A549 (cell line): ENCODE measurements around the gene ATP5PO. TPM values are rescaled to one million over a fixed set of nuclear protein-coding genes. Genes with fewer than 3 reads are reported as not detected.

Experiments used
- ATAC-seq, 2 experiments: fragments of 200-7000 bp in 1 of 2; fragments of >200 bp in 1 of 2; cut with Nextera tagmentation in 1 of 2; cut with Tn5 transposase in 1 of 2; 3 replicates each; pipeline versions ENCODE4 v1.8.0 to v1.9.1; 2018 to 2020; ENCODE audit warnings: mild to moderate bottlenecking in 1 of 2, moderate library complexity in 1 of 2
- CTCF ChIA-PET: fragments of 300-600 bp; sonication (Branson Sonifier 250); formaldehyde crosslinking; extraction: SDS; loops from one replicate; lab custom pipeline; 2021; ENCODE audit warnings: antibody characterized with exemption, inconsistent platforms; lab: Yijun Ruan, JAX
- POLR2A ChIA-PET: fragments of 350-600 bp; formaldehyde crosslinking; extraction: SDS; loops from one replicate; lab custom pipeline; 2021; ENCODE audit warnings: antibody characterized with exemption, inconsistent platforms; lab: Yijun Ruan, JAX
- DNase-seq, 2 experiments: peaks; one replicate each; pipeline versions ENCODE4 v3.0.0 to v3.0.0-alpha.2; 2011 to 2016; ENCODE audit warnings: low read depth in 1 of 2, low spot score in 1 of 2
- FAIRE-seq: peaks from 2 replicates; lab custom pipeline; 2011; peaks lifted over from hg19 to GRCh38; lab: Jason Lieb, UNC
- H3K27ac ChIP-seq, 2 experiments: fragments of >200 bp; sonication (Bioruptor Twin); formaldehyde crosslinking; 3 replicates each; pipeline ENCODE4 v1.5.1; 2016 to 2017
- H3K4me1 ChIP-seq: fragments of >200 bp; sonication (Bioruptor Twin); formaldehyde crosslinking; 3 replicates; pipeline ENCODE4 v1.6.1; 2016
- H3K4me2 ChIP-seq: fragments of >200 bp; sonication (Bioruptor Twin); formaldehyde crosslinking; 3 replicates; pipeline ENCODE4 v1.6.1; 2016
- H3K4me3 ChIP-seq: fragments of >200 bp; sonication (Bioruptor Twin); formaldehyde crosslinking; 3 replicates; pipeline ENCODE4 v1.5.1; 2016
- H3K9me3 ChIP-seq: fragments of >200 bp; sonication (Bioruptor Twin); formaldehyde crosslinking; 3 replicates; pipeline ENCODE4 v1.6.1; 2016
- CEBPB ChIP-seq, 2 experiments: fragments of >200 bp in 1 of 2; sonication (Bioruptor Twin) in 1 of 2; formaldehyde crosslinking in 1 of 2; IDR thresholded peaks; 2 replicates each; pipeline ENCODE4 v1.6.1; 2012 to 2016
- CHD2 ChIP-seq: fragments of 150-350 bp; IDR thresholded peaks from 2 replicates; pipeline ENCODE4 v1.6.1; 2014; ENCODE audit warnings: low read length; ENCODE audit not compliant: partially characterized antibody
- CHD4 ChIP-seq: fragments of 200-600 bp; sonication (generic); IDR thresholded peaks from 2 replicates; pipeline ENCODE4 v1.6.1; 2016; ENCODE audit warnings: antibody characterized with exemption, mild to moderate bottlenecking, borderline replicate concordance
- EHF ChIP-seq: fragments of 250-450 bp; sonication (Bioruptor Pico); IDR thresholded peaks from 2 replicates; pipeline ENCODE4 v1.5.0; 2020; ENCODE audit warnings: mild to moderate bottlenecking
- ESRRA ChIP-seq: fragments of 150-350 bp; IDR thresholded peaks from 2 replicates; pipeline ENCODE4 v1.6.1; 2014; ENCODE audit warnings: mild to moderate bottlenecking, low read length, borderline replicate concordance
- GATA3 ChIP-seq: IDR thresholded peaks from 2 replicates; pipeline ENCODE4 v1.6.1; 2012; ENCODE audit warnings: borderline replicate concordance
- HEYL ChIP-seq: fragments of 250-450 bp; sonication (Bioruptor Pico); IDR thresholded peaks from 2 replicates; pipeline ENCODE4 v1.8.0; 2021; ENCODE audit warnings: mild to moderate bottlenecking, moderate library complexity
- JUN ChIP-seq, 2 experiments: fragments of >200 bp; sonication (Bioruptor Twin); formaldehyde crosslinking; IDR thresholded peaks; 2 replicates in 1 of 2; 3 replicates in 1 of 2; pipeline ENCODE4 v1.6.1; 2016 to 2017
- JUNB ChIP-seq: fragments of >200 bp; sonication (Bioruptor Twin); formaldehyde crosslinking; IDR thresholded peaks from 2 replicates; pipeline ENCODE4 v1.6.1; 2016
- KDM5A ChIP-seq: fragments of 200-600 bp; sonication (generic); IDR thresholded peaks from 2 replicates; pipeline ENCODE4 v1.6.1; 2016; ENCODE audit warnings: antibody characterized with exemption, mild to moderate bottlenecking
- MAZ ChIP-seq: fragments of 150-350 bp; IDR thresholded peaks from 2 replicates; pipeline ENCODE4 v1.6.1; 2014; ENCODE audit warnings: antibody characterized with exemption, low read depth, low read length, borderline replicate concordance
- MYC ChIP-seq: IDR thresholded peaks from 2 replicates; pipeline ENCODE4 v1.6.1; 2012; ENCODE audit warnings: mild to moderate bottlenecking, inconsistent platforms, low read length, improper control_type of control experiment, borderline replicate concordance
- NPAS2 ChIP-seq: fragments of 250-450 bp; sonication (Bioruptor Pico); IDR thresholded peaks from 2 replicates; pipeline ENCODE4 v1.8.0; 2022; ENCODE audit warnings: mild to moderate bottlenecking, moderate library complexity, borderline replicate concordance
- NR3C1 ChIP-seq: fragments of >200 bp; sonication (Bioruptor Twin); formaldehyde crosslinking; IDR thresholded peaks from 3 replicates; pipeline ENCODE4 v1.6.1; 2017
- POLR2AphosphoS2 ChIP-seq: conservative IDR thresholded peaks from 2 replicates; pipeline ENCODE4 v1.6.1; 2012; ENCODE audit warnings: low read length, improper control_type of control experiment, inconsistent platforms
- RAD21 ChIP-seq, 2 experiments: fragments of >200 bp in 1 of 2; sonication (Bioruptor Twin) in 1 of 2; formaldehyde crosslinking in 1 of 2; IDR thresholded peaks in 1 of 2; conservative IDR thresholded peaks in 1 of 2; 2 replicates in 1 of 2; 3 replicates in 1 of 2; pipeline ENCODE4 v1.6.1; 2012 to 2018; ENCODE audit warnings: inconsistent platforms in 1 of 2
- RNF2 ChIP-seq: fragments of 200-600 bp; sonication (generic); IDR thresholded peaks from 2 replicates; pipeline ENCODE4 v1.6.1; 2016; ENCODE audit warnings: low read depth, mild to moderate bottlenecking, antibody characterized with exemption, moderate library complexity, borderline replicate concordance
- SMC3 ChIP-seq: fragments of >200 bp; sonication (Bioruptor Twin); formaldehyde crosslinking; IDR thresholded peaks from 3 replicates; pipeline ENCODE4 v1.6.1; 2018; ENCODE audit warnings: inconsistent platforms
- ZFP36 ChIP-seq: fragments of 450-650 bp; IDR thresholded peaks from 2 replicates; pipeline ENCODE4 v1.6.1; 2014; ENCODE audit warnings: borderline replicate concordance; ENCODE audit not compliant: partially characterized antibody
- WGBS: methylation state at CpG from one replicate; pipeline ENCODE4 v1.1.6; 2017; ENCODE audit errors: missing lambda C conversion rate; 5-methylcytosine and 5-hydroxymethylcytosine counted together
- polyA plus RNA-seq, 4 experiments: library from polyadenylated mRNA; depleted of rRNA in 3 of 4; stranded (reverse); fragments of >200 nt; fragmentation: RNase III in 1 of 4; extraction: RNeasy Plus Mini Kit Qiagen cat#74134 plus additional on column Dnase treatment in 1 of 4; gene quantifications; 2 replicates in 3 of 4; 3 replicates in 1 of 4; pipeline ENCODE4 v1.2.3, GENCODE V29; 2011 to 2017
- TF ChIP-seq, protein P1 (sequence below): fragments of >200 bp; sonication (Bioruptor Twin); formaldehyde crosslinking; IDR thresholded peaks from 2 replicates; pipeline ENCODE4 v1.6.1; 2016
- TF ChIP-seq, protein P2 (sequence below): fragments of 250-450 bp; sonication (Bioruptor Pico); IDR thresholded peaks from 2 replicates; pipeline ENCODE4 v1.5.0; 2020; ENCODE audit warnings: low read depth, mild to moderate bottlenecking, moderate library complexity
- TF ChIP-seq, protein P3 (sequence below): IDR thresholded peaks from 2 replicates; pipeline ENCODE4 v1.6.1; 2012
- TF ChIP-seq, protein P4 (sequence below): fragments of 450-650 bp; IDR thresholded peaks from 2 replicates; pipeline ENCODE4 v1.6.1; 2014; ENCODE audit warnings: antibody characterized with exemption
- TF ChIP-seq, protein P5 (sequence below): IDR thresholded peaks from 2 replicates; pipeline ENCODE4 v1.6.1; 2012

Gene ATP5PO
- polyA plus RNA-seq, 2 of the 4 experiments (the other 2 are of a cell fraction) = 143 to 252 TPM

DNA sequence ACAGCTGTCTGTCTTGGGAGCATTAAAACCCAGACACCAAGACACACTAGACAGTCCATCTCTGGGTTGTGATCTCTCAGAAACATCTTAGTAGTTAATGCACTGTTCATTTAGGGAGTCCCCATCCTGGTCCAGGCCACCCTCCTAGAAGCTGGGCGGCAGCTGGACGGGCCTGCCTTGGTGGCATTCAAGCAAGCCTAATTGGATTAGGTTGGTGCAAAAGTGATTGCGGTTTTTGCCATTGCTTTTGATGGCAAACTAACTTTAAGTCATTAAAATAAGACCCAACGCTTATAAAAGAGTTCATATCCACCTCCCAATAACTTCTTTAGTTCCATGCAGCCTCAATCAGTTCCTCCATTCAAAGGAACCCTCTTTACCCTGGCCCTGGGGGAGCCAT, 21.7 kb downstream of the ATP5PO start:
- ATAC-seq (no peak), DNase-seq (no peak), FAIRE-seq (no peak)
- ChIA-PET CTCF (interaction anchor here (0.7 to 3.2 kb wide), 6 partner anchors 9 to 232 kb away, joined by 3 to 16 read pairs (median 4); no protein-coding TSS in a partner anchor), POLR2A (no interaction called here)
- no peak overlapping the region for H3K4me3 ChIP-seq
- H3K4me2 ChIP-seq = no peak overlapping the region
- H3K9me3 ChIP-seq = no peaks in the 10 kb centered on the region
- peaks cover 3% of the 10 kb centered on the region; the same call in 1 of the 3 replicates for H3K4me1 ChIP-seq
- whole genome bisulfite sequencing = 84% methylated on average over 4 of the region's 4 CpGs
- TF ChIP-seq JUNB = no peak
- no peak for TF ChIP-seq POLR2AphosphoS2
- no peak for TF ChIP-seq CHD2
- no peak overlapping the region for H3K27ac ChIP-seq

DNA sequence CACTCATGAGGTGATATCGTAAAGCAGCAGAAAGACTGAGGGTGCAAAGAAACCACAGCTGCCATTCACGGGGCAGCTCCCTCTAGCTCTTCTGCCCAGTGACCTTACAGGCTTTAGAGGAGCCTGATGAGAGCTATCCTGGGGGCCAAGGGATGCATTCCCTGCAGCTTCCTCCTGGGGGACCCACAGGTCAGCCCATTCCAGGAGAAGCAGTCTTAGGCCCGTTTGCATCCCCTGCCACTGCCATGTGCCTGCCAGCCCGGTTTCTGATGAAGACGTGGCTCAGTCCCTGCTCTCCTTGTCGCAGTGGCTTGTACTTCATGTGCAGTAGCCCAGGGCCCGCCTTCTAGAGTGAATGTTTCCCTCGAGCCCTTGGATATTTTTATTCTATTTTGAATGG, 22.8 kb downstream of the ATP5PO start:
- no peak for FAIRE-seq
- ATAC-seq = peak in 1 of 2 experiments; percentile 65; a peak in 3 of 6 replicates
- no peak overlapping the region for H3K27ac ChIP-seq
- no peaks in the 10 kb centered on the region for H3K9me3 ChIP-seq
- TF ChIP-seq NPAS2 = no peak
- TF ChIP-seq CHD4 = no peak
- no peak for TF ChIP-seq SMC3
- TF ChIP-seq JUN (IDR thresholded peaks at IDR 0.05) = no peak
- TF ChIP-seq RNF2 = no peak
- TF ChIP-seq, protein P1, sequence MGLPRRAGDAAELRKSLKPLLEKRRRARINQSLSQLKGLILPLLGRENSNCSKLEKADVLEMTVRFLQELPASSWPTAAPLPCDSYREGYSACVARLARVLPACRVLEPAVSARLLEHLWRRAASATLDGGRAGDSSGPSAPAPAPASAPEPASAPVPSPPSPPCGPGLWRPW = no peak
- peak in 1 of 2 experiments; percentile 16 for DNase-seq
- H3K4me3 ChIP-seq = no peak overlapping the region
- peaks cover 3% of the 10 kb centered on the region; the same call in 1 of the 3 replicates for H3K4me1 ChIP-seq
- CTCF ChIA-PET = interaction anchor here (3.2 kb wide), 1 partner anchor 10 kb away, joined by 16 read pairs; no protein-coding TSS in a partner anchor
- POLR2A ChIA-PET = no interaction called here
- H3K4me2 ChIP-seq = no peak overlapping the region
- 77% methylated on average over 8 of the region's 8 CpGs for WGBS

DNA sequence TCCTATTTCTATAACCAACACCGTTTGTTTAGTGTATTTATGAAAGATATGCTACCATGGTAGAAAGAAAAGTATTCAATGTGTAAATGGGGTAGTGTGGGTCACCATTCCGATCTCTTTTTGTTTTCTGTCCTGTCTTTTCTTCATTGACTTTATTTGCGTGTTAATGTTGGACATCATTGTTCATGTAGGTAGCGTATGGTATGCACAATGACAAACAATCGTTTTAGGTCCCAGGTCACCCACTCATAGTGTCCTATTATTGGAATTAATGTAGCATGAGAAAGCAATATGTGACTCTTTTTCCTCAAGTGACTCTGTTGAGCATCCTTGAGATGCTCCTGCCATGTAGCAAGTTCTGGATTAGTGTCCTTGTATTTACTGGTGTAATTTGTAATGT, 25.4 kb downstream of the ATP5PO start:
- ATAC-seq (no peak), FAIRE-seq (no peak), DNase-seq (no peak)
- CTCF ChIA-PET = no interaction called here
- Histone ChIP-seq H3K4me1 (peaks cover 3% of the 10 kb centered on the region; the same call in 1 of the 3 replicates), H3K27ac (no peak overlapping the region), H3K9me3 (no peaks in the 10 kb centered on the region), H3K4me2 (no peak overlapping the region), H3K4me3 (no peak overlapping the region)
- 75% methylated on average over 5 of the region's 5 CpGs for WGBS
- TF ChIP-seq EHF (CRISPR knock-in tag) = no peak
- TF ChIP-seq ZFP36 = no peak
- no peak for TF ChIP-seq CEBPB (IDR thresholded peaks at IDR 0.05)
- TF ChIP-seq, protein P2, sequence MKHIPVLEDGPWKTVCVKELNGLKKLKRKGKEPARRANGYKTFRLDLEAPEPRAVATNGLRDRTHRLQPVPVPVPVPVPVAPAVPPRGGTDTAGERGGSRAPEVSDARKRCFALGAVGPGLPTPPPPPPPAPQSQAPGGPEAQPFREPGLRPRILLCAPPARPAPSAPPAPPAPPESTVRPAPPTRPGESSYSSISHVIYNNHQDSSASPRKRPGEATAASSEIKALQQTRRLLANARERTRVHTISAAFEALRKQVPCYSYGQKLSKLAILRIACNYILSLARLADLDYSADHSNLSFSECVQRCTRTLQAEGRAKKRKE (CRISPR knock-in tag) = no peak
- no peak for TF ChIP-seq GATA3
- POLR2A ChIA-PET = no interaction called here

DNA sequence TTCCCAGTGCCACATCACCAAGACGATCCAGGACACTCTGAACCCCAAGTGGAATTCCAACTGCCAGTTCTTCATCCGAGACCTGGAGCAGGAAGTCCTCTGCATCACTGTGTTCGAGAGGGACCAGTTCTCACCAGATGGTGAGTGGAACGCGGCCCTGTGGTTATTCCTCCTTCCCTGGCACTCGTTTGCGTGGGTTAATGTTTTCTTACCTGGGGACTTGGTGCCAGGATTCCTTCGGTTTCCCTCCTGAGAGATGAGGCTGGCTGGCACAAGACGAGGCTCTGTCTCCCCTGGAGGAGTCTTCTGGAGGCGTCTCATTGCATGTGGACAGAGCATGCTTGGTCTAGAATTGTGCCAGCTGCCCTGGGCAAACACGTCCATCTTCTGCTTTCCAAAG, 29.3 kb downstream of the ATP5PO start:
- 53% methylated on average over 11 of the region's 11 CpGs for WGBS
- FAIRE-seq (no peak), DNase-seq (no peak), ATAC-seq (no peak)
- CTCF ChIA-PET = no interaction called here
- Histone ChIP-seq H3K27ac (no peak overlapping the region), H3K4me2 (no peak overlapping the region), H3K4me3 (no peak overlapping the region), H3K9me3 (no peaks in the 10 kb centered on the region), H3K4me1 (no peaks in the 10 kb centered on the region)
- POLR2A ChIA-PET = no interaction called here
- TF ChIP-seq CHD4 = no peak
- TF ChIP-seq HEYL = no peak
- no peak for TF ChIP-seq NR3C1

DNA sequence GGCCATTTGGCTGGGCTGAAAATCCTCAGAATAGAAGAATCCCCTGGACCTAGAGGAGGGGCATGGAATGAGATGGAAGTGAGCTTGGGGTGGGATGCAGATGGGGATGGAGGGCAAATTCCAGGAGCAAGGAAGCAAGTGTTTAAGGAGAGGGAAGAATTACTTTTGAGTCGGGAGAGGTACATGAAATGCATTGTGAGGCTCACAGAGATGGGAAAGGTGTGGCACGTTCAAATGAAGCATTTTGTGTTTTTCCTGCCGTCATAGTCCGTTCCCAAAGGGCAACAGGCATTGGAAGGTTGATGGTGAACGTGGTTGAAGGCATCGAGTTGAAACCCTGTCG, 30.5 kb downstream of the ATP5PO start:
- Histone ChIP-seq H3K4me1 (no peaks in the 10 kb centered on the region), H3K4me2 (no peak overlapping the region), H3K27ac (no peak overlapping the region), H3K4me3 (no peak overlapping the region), H3K9me3 (no peaks in the 10 kb centered on the region)
- no peak for ATAC-seq
- CTCF ChIA-PET = no interaction called here
- DNase-seq = no peak
- no peak for FAIRE-seq
- TF ChIP-seq, protein P1 = no peak
- TF ChIP-seq ZFP36 (no peak), RAD21 (conservative IDR thresholded peaks at IDR 0.05 in 1 of 2, IDR thresholded peaks at IDR 0.05 in 1 of 2) (no peak), JUN (IDR thresholded peaks at IDR 0.05) (no peak), CHD4 (no peak), ESRRA (no peak), CEBPB (IDR thresholded peaks at IDR 0.05) (no peak), KDM5A (no peak), MAZ (no peak), MYC (no peak)
- TF ChIP-seq, protein P3, sequence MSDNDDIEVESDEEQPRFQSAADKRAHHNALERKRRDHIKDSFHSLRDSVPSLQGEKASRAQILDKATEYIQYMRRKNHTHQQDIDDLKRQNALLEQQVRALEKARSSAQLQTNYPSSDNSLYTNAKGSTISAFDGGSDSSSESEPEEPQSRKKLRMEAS = no peak
- TF ChIP-seq, protein P4, sequence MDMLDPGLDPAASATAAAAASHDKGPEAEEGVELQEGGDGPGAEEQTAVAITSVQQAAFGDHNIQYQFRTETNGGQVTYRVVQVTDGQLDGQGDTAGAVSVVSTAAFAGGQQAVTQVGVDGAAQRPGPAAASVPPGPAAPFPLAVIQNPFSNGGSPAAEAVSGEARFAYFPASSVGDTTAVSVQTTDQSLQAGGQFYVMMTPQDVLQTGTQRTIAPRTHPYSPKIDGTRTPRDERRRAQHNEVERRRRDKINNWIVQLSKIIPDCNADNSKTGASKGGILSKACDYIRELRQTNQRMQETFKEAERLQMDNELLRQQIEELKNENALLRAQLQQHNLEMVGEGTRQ = no peak
- TF ChIP-seq, protein P5, sequence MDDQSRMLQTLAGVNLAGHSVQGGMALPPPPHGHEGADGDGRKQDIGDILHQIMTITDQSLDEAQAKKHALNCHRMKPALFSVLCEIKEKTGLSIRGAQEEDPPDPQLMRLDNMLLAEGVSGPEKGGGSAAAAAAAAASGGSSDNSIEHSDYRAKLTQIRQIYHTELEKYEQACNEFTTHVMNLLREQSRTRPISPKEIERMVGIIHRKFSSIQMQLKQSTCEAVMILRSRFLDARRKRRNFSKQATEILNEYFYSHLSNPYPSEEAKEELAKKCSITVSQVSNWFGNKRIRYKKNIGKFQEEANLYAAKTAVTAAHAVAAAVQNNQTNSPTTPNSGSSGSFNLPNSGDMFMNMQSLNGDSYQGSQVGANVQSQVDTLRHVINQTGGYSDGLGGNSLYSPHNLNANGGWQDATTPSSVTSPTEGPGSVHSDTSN = no peak
- POLR2A ChIA-PET = no interaction called here
- 60% methylated on average over 7 of the region's 7 CpGs for WGBS
